ENCODE measurements around the gene CLCNKA.
A peak's percentile ranks its signal among the peaks of the same experiment; 100 is the strongest.
"Not testable (repeated sequence)": the region's sequence is repeated elsewhere in the genome, so short reads cannot be mapped to it uniquely, and the experiment has no call there.

Gene CLCNKA

DNA sequence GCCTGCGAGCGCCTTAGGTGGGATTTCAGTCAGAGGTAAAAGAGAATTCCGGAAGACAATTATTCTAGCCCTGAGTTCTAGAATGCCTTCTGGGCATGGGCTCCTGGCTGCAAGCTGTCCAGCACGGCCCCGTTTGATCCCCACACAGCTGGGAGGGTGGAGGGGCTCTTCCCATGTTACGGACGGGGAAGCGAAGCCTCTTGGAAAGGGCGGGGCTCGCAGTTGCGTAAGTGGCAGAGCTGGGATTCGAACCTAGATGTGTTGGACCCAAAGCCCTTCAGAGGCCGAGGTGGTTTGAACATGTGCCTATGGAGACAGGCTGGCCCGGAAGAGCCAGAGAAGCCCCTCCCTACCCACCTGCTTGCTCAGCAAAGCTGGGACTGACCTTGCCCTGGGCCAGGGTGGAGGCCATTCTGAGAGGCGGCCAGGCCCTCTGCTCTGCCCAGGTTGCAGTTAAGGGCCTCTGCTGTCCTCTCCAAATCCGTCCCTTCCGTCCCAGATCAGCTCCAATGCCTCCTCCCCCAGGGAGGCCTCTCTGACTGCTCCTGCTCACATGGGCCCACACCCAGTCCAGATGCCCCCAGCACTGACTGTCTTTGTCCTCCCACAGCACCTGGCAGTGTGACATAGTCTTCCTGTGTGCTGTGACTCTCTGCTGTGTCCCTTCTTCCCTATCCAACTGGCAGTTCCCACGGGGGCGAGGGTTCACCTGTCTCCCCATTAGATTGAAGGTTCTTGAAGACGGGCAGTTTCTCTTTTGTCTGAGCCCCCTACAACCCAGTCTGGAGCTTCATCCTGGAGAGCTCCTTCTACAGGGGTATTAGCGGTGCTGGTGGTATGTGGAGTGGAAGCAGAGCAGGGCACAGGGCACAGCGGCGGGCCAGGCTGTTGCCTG is 2.8 kb upstream of the CLCNKA start:
- no peak for DNase-seq

DNA sequence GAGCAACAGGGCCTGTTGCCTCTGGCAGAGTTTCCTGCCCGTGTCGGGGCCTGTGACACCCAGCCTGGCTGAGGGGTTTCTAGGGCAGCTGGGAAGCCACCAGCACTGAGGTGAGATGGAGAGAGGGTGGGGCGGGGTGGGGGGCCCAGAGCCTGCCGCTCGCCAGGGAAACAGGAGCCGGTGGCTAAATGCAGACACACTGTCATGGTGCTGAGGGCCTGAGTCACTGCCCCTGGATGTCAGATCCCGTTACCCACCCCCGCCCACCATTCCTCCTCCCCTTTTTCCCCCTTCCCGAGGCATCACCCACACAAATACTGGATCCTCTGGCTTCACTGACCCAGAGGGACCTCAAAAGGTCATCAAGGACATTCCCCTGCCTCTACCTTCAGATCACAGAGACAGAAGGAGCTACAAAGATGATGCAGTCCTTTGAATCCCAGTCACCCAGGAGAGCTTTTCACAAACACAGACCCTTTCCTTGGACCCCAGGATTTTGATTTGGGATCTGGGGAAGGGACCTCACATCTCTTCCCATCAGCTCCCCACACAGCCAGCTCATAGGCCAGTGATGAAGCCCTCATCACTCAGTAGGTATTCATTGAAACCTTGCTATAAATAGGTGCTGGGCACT is 2.1 kb upstream of the CLCNKA start:
- no peak for DNase-seq

DNA sequence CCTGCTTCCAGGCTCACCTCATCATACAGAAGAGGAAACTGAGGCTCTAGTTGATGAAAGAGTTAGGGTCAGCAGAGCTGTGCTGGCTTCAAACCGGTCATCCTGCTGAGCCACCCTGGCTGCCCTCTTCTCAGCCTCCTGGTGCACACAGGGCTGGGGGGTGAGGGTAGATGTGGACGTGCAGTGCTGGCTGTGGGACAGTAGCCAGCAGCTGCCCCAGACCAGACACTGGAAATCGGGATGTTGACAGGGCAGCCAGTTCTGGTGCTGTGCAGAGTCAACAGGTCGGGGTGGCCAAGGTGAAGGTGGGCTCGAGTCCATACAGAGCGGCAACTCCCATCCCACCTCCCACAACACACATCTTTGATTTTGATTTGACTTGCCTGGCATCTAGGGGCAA is 1.5 kb upstream of the CLCNKA start:
- no peak for DNase-seq

DNA sequence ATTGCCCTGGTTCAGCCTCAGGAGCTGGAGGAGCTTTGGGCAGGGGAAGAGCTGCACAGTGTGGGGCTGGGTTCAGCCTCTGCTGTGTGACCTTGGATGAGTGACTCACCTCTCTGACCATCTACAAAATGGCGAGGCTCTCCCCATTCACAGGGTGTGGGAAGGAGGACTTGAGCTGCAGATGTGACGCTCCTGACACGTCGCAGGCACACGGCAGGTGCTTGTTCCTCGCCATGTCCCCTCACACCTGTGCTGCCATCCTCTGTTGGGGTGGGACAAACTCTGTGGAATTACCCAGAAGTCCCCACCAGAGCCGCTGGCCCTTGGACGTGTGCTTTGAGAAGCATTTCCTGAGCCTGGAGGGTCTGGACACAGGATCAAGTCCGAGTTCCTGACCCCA is 958 bp upstream of the CLCNKA start:
- not testable (repeated sequence) for DNase-seq

DNA sequence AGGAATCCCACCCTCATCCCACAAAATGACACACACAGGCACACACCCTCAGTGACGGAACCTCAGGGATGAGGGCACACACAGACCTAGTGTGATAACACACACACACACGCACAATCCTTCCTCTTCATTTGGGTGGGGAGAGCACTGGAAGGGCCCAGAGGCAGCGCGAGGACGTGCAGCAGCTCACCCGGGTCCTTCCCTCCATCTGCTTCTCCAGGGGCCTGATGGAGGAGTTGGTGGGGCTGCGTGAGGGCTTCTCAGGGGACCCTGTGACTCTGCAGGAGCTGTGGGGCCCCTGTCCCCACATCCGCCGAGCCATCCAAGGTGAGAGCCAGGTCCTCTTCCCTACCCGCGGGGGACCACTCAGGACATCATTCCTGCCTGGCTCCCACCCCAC is 557 bp downstream of the CLCNKA start:
- no peak for DNase-seq

DNA sequence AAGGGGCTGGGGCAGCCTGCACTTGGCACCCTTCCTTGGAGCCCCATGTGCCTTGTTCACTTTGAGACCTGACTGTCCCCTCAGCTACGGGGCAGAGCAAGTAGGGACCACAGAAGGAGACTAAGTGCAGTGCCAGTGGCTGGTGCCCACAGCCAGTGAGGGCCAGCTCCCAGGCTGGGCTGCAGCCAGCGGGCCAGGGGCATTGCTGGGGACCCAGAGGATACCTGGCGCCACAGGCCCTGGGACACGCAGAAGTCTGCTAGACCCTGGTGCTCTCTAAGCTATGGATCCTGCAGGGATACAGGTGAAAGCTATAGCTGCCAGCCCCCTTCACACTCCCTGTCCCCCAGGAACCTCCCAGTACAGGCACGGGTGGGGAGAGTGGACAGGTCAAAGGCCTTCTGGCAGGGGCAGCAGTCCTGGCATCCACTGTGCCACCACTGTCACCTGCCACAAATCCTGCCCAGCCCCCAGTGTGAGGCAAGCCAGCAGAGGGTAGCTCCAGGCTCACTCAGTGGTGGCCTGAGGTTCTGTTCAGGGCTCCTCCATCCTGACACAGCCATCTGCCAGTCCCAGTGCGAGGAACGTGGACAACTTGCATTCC is 1.3 kb downstream of the CLCNKA start:
- DNase-seq: no peak

DNA sequence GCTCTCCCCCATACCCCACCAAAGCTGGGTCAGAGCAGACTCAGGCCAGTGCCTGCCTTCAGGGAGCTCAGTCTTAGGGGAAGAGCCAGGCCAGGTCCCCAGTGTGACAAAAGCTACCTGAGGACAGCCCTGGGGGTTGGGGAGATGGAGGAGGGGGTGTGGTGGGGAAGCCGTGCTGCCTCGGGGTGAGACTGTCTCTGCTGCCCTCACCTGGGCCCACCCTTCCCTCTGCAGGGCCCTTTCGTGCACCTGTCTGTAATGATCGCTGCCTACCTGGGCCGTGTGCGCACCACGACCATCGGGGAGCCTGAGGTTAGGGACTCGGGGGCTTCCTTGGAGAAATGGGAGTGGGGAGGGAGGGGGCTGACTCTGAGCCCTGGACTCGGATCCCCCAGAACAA is 4.5 kb downstream of the CLCNKA start:
- not testable (repeated sequence) for DNase-seq

DNA sequence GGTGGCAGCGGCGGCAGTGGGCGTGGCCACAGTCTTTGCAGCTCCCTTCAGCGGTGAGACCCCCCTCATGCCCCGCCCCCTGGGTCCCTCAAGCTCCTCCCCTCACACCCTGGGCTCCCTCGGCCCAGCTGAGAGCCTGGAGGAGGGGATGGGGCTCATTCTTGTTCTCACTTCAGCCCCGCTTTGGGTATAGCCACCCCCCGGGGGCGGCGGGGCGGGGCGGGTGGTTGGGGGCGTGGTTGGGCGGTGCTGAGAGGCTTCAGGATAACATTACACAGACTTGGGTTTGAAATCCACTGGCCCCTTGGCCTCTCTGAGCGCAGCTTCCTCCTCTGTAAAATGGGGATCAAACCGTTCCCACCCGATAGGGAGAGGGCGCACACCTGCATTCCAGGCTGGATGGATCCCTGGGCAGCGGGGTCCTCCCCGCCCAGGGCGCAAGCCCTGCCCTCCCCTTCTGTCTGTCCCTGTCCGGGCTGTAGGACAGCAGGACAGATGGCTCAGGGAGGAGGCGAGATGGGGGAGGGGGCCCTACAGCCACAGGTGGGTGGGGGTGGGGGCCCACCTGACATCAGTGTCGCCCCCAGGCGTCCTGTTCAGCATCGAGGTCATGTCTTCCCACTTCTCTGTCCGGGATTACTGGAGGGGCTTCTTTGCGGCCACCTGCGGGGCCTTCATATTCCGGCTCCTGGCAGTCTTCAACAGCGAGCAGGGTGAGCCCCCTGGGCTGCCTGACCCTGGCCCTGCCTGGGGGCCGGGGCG is 5.1 kb downstream of the CLCNKA start:
- no peak for DNase-seq

DNA sequence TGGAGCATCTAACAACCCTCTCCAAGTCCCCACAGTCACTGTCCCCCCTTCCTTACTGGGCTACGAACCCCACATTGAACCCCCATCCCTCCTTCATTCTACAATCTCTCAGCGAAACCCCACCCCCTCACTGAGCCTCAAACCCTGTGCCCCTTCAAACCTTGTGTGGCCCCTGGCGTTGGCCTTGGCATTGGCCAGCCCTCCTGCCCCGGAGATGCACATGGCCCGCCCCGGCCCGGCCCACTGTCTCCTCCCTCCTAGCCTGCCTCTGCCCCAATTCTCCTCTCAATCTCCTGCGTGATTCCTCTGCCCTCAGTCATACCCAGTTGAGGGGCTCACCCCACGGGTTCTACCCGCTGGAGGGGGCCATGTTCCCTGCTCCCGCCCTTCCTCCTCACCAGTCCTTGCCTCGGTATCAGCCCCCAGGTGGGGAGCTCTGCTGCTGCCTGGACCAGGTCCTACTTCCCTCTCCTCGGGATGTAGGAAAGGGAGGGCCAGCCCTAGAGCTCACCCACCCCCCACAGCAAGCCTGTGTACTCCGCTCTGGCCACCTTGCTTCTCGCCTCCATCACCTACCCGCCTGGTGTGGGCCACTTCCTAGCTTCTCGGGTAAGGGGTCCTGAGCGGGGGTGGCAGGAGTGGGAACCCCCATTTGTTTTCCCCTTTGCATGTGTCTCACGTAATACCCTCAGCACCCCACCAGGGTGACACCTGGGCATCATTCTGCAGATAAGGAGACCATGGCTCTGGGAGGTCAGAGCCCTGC is 6.6 kb downstream of the CLCNKA start:
- no peak for DNase-seq

DNA sequence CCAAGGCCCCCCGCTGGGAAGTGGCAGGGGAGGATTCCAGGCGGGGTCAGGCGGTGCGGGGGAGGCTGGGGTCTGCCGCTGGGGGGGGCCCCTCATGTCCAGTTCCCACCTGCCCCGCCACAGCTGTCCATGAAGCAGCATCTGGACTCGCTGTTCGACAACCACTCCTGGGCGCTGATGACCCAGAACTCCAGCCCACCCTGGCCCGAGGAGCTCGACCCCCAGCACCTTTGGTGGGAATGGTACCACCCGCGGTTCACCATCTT is 7.1 kb downstream of the CLCNKA start:
- not testable (repeated sequence) for DNase-seq

DNA sequence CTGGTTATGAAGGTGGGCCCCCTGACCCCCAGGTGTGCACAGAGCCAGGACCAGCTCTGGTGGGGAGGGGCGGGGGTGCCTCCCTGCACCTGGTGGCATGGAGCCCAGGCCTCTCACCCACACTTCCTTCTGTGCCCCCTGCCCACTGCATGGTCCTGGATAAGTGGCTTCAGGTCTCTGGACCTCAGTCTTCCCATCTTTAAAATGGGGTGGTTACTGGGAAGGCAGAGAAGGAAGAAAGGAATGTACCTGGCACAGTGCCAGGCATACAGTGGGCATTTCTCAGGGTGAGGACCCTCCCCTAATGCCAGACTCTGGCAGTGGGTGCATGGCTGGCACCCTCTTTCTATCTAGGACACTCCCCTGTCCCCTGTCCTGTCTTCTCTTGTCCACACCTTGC is 7.5 kb downstream of the CLCNKA start:
- no peak for DNase-seq

DNA sequence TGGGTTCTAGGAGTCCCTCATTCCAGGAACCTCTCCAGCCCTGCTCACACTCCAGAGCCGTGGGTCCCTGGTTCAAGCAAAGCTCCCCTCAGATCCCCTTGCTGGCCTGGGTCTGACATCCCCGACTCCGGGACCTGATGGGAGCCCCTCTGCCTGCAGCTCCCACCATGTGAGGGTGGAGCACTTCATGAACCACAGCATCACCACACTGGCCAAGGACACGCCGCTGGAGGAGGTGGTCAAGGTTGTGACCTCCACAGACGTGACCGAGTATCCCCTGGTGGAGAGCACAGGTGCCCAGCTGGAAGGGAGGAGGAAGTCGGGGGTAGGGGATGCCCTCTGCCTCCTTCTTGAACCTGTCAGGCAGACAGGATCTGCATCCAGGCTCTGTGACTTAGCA is 9.7 kb downstream of the CLCNKA start:
- DNase-seq: no peak

DNA sequence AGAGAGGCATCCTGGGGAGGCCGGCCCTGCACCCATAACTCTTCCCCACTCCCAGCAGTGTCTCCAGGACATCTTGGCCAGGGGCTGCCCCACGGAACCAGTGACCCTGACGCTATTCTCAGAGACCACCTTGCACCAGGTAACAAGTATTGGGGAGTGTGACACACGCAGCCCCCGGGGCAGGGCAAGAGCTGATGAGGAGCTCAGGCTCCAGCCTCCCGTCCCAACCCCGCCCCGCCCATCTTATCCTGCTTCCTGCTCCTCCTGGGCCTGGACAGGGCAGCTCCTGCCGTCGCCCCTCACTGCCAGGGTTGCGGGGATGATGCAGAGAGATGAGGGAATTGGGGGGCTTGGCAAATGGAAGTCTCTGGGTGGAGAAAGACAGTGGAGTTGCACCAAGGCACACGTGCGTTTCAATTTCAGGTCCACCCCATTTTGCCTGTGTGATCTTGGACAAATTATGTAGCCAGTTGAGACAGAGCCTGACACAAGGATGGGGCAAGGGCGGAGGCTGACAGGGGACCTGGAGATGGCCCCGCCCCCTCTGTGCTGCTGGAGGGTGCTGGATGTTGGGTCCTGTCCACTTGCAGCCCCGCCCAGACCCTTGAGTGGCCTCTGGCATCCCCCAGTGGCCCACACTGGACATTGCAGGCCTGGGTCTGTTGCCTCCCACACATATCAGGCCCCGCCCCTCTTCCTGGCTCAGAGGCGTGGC is 10.7 kb downstream of the CLCNKA start:
- DNase-seq: peak; percentile 42

DNA sequence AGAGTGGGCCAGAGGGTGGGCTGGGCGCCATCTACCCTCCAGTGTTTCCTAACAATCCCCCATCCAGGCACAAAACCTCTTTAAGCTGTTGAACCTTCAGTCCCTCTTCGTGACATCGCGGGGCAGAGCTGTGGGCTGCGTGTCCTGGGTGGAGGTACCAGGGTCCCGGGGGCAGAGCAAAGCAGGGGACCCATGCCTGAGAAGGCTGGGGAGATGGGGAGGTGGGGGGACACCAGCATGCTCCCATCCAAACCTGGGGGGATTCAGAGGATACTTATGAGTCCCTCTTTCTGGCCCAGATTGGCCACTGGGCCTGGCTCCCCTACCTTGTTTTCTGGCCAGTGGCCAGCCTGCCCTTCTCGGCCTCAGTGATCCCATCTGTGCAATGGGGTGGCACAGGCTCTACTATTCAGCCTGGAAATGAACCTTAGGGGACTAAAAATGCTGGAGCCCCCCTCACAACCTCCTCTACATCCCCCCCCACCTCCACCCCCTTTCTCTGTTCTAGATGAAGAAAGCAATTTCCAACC is 11.3 kb downstream of the CLCNKA start:
- not testable (repeated sequence) for DNase-seq

DNA sequence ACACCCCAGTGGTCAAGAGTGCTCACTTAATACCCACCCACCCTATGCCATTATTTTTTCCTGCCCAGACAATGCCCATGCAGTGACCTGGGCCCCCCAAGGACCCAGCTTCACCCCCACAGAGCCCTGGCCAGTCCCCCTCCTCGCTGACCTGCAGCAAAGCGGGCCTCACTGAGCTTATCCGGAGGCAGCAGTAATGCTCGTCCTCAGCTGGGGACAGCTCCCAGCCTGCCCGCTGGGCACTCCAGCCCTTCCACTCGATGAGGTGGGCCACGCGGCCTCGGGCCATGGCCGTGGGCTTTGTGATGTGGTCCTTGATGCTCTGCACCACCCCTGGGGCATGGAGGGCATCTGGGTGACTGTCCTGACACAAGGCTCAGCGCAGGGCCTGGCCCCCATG is 14.6 kb downstream of the CLCNKA start:
- not testable (repeated sequence) for DNase-seq

DNA sequence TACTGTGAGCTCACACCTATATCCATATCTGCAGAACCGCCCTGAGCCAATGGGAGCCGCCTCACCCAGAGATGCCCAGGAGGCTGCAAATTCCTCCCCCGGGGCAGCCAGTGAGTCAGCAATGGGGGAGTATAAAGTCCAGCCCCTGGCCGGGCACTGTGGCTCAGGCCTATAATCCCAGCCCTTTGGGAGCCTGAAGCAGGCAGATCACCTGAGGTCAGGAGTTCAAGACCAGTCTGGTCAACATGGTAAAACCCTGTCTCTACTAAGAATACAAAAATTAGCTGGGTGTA is 16.7 kb downstream of the CLCNKA start:
- no peak for DNase-seq

DNA sequence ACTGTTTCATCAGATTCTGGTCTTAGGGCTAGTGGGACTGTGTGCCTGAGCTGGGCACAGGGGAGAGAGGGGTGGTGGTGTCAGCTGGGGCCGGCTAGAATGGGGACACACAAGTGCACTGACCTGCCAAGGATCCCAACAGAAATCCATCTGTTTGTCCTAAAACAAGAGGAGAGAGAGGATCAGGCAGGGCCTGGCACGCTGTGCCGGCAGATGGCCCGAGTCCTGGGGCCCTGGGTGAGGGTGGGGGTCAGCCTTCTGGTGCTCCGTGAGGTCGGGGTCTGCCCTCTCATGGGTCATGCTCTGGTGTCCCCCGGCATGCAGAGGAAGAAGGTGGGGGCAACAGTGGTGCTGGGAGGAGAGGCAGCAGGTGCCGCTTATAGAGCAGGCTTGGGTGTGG is 18.0 kb downstream of the CLCNKA start:
- not testable (repeated sequence) for DNase-seq

DNA sequence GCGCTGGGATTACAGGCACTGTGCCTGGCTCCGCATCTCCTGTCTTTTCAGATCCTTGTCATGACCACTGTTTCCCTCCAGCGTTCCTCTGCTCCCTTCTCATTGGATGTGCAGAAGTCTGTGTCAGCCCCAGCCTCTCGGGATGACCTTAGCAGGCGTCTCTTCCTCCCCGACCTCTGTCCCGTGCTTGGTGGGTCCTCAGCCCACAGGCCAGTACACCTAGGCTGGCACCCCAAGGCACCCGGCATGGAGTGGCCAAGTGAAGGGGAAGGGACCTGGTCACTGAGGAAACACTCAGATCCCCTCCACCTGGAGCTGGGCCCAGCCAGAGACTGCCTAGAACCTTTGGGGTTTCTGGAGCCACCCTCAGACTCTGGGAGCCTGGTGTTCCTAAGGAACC is 19.4 kb downstream of the CLCNKA start:
- no peak for DNase-seq

DNA sequence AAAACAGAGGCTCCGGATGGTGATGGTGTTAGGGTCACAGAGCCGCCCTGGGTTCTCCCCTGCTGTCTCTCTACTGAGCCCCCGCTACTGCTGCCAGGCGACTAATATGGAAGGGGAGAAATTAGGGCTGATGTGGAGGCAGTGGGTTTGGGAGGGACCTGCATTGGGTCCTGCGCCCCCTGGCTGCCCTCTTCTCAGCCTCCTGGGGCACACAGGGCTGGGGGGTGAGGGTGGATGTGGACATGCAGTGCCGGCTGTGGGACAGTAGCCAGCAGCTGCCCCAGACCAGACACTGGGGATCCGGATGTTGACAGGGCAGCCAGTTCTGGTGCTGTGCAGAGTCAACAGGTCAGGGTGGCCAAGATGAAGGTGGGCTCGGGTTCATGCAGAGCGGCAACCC is 20.3 kb downstream of the CLCNKA start:
- DNase-seq: no peak

DNA sequence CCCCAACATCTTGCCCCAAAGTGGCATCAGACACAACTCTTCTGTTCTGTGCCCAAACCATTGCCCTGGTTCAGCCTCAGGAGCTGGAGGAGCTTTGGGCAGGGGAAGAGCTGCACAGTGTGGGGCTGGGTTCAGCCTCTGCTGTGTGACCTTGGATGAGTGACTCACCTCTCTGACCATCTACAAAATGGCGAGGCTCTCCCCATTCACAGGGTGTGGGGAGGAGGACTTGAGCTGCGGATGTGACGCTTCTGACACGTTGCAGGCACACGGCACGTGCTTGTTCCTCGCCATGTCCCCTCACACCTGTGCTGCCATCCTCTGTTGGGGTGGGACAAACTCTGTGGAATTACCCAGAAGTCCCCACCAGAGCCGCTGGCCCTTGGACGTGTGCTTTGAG is 20.8 kb downstream of the CLCNKA start:
- not testable (repeated sequence) for DNase-seq

DNA sequence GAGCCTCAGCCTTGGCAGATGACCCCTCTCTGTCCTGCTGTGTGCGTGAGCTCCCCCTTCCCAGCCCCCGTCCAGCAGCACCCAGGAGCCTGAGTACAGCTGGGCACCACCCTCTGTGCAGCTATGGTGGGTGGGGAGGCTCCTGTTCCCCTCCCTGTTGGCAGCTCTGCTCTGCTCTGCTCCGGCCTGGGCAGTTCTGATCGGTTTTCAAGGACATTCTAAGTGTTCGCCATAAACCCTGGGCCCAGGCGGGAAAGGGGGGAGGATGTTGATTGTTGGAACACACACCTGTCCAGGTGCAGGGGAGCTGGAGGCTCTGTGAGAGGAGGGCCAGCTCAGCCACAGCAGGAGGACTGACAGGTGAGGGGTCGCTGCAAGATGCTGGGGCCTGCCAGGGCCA is 21.7 kb downstream of the CLCNKA start, which contains the start of gene CLCNKB:
TSS of gene CLCNKB (plus strand) at position 262 of the 400 bp plus-strand sequence. CDS start 711 bp downstream, outside the sequence.
- DNase-seq: no peak

DNA sequence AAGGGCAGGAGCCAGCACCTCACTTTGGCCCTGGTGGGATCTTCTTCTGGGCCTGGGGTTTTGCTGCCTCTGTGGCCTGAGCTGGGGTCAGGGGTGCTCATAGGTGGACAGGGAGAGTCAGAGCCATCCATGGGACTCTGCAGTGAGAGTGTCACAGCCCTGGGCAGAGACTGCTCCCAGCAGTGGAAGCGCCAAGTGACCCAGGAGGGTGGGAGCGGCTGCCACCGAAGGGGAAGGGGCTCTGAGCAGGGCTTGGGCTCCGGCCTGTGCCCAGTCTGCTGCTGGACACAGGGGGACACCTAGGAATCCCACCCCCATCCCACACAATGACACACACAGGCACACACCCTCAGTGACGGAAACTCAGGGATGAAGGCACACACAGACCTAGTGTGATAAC is 22.1 kb downstream of the CLCNKA start:
- DNase-seq: no peak
